ENCODE data around the gene SUPT3H. TPM values are rescaled to one million over a fixed set of nuclear protein-coding genes. Genes with fewer than 3 reads are reported as not detected.

Gene SUPT3H
- total RNA-seq, 1 donor from 2014 or later = 4.9 TPM

- Histone ChIP-seq H3K36me3 (no peaks in the 10 kb centered on the region), H3K4me1 (no peaks in the 10 kb centered on the region), H3K4me3 (no peak overlapping the region), H3K27ac (no peak overlapping the region), H3K27me3 (no peaks in the 10 kb centered on the region), H3K9me3 (no peaks in the 10 kb centered on the region)
- ATAC-seq (no peak), DNase-seq (no peak)
- intact Hi-C loops (cut with DNase I) = no loop called here
- TF ChIP-seq CTCF (IDR thresholded peaks at IDR 0.05) = no peak
Measured at GRCh38 chr6:45169815-45170214, 207.9 kb downstream of the SUPT3H start.

GRCh38 chr6:45163952-45164766 lies 213.6 kb downstream of the SUPT3H start:
- DNase-seq (no peak), ATAC-seq (no peak)
- Histone ChIP-seq H3K27ac (no peak overlapping the region), H3K4me1 (no peaks in the 10 kb centered on the region), H3K27me3 (no peaks in the 10 kb centered on the region), H3K4me3 (no peak overlapping the region), H3K9me3 (no peaks in the 10 kb centered on the region), H3K36me3 (no peaks in the 10 kb centered on the region)
- no peak for TF ChIP-seq CTCF (IDR thresholded peaks at IDR 0.05)
- intact Hi-C loops (cut with DNase I) = no loop called here

- Histone ChIP-seq H3K4me3 (no peak overlapping the region), H3K9me3 (no peaks in the 10 kb centered on the region), H3K27ac (no peak overlapping the region), H3K36me3 (no peaks in the 10 kb centered on the region), H3K27me3 (no peaks in the 10 kb centered on the region), H3K4me1 (no peaks in the 10 kb centered on the region)
- TF ChIP-seq CTCF (IDR thresholded peaks at IDR 0.05) = no peak
- DNase-seq (no peak), ATAC-seq (no peak)
- intact Hi-C loops (cut with DNase I) = no loop called here
Measured at GRCh38 chr6:45160305-45160704, 217.4 kb downstream of the SUPT3H start.

GRCh38 chr6:45156075-45156474 lies 221.7 kb downstream of the SUPT3H start:
- no peaks in the 10 kb centered on the region for H3K4me1 ChIP-seq
- H3K4me3 ChIP-seq = no peak overlapping the region
- H3K27me3 ChIP-seq = no peaks in the 10 kb centered on the region
- H3K36me3 ChIP-seq = no peaks in the 10 kb centered on the region
- DNase-seq (no peak), ATAC-seq (no peak)
- intact Hi-C loops (cut with DNase I) = no loop called here
- TF ChIP-seq CTCF (IDR thresholded peaks at IDR 0.05) = no peak
- no peak overlapping the region for H3K27ac ChIP-seq
- no peaks in the 10 kb centered on the region for H3K9me3 ChIP-seq

- no peak for DNase-seq
- ATAC-seq = no peak
- Histone ChIP-seq H3K4me3 (no peak overlapping the region), H3K9me3 (no peaks in the 10 kb centered on the region), H3K27ac (no peak overlapping the region), H3K4me1 (no peaks in the 10 kb centered on the region), H3K27me3 (no peaks in the 10 kb centered on the region), H3K36me3 (no peaks in the 10 kb centered on the region)
- intact Hi-C loops (cut with DNase I) = no loop called here
- no peak for TF ChIP-seq CTCF (IDR thresholded peaks at IDR 0.05)
Measured at GRCh38 chr6:45155341-45155894, 222.3 kb downstream of the SUPT3H start.
